VCaP (cell line): Measurements from ENCODE around the gene NSMCE3.

Experiments used
- H3K27ac ChIP-seq: fragments of 450-650 bp; 2 replicates; pipeline ENCODE4 v1.5.1; 2017
- TF ChIP-seq, protein P1 (sequence below): fragments of 450-650 bp; conservative IDR thresholded peaks from 2 replicates; pipeline ENCODE4 v1.5.1; 2017; ENCODE audit warnings: mild to moderate bottlenecking, moderate library complexity

NSMCE3 gene

DNA sequence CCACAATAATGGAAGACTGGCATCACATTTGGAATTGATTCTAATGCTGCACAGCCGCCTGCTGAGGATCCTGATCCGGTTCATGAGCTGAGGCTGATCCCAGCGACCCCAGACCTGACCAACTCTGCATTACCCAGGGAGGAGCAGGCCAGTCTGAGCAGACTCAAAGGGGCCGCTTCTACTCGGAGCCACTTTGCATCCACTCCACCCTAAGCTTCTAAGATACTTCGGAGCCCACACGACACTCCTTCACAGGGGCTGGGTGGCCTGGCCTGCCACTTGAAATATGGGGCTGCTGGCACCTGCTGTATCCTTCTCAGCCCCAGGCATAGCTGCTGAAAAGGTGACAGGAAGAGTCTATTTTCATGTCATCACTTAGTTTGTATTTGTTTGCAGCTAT lies 33.2 kb upstream of the NSMCE3 start:
- no peak overlapping the region for H3K27ac ChIP-seq
- TF ChIP-seq, protein P1, sequence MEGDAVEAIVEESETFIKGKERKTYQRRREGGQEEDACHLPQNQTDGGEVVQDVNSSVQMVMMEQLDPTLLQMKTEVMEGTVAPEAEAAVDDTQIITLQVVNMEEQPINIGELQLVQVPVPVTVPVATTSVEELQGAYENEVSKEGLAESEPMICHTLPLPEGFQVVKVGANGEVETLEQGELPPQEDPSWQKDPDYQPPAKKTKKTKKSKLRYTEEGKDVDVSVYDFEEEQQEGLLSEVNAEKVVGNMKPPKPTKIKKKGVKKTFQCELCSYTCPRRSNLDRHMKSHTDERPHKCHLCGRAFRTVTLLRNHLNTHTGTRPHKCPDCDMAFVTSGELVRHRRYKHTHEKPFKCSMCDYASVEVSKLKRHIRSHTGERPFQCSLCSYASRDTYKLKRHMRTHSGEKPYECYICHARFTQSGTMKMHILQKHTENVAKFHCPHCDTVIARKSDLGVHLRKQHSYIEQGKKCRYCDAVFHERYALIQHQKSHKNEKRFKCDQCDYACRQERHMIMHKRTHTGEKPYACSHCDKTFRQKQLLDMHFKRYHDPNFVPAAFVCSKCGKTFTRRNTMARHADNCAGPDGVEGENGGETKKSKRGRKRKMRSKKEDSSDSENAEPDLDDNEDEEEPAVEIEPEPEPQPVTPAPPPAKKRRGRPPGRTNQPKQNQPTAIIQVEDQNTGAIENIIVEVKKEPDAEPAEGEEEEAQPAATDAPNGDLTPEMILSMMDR: no peak

DNA sequence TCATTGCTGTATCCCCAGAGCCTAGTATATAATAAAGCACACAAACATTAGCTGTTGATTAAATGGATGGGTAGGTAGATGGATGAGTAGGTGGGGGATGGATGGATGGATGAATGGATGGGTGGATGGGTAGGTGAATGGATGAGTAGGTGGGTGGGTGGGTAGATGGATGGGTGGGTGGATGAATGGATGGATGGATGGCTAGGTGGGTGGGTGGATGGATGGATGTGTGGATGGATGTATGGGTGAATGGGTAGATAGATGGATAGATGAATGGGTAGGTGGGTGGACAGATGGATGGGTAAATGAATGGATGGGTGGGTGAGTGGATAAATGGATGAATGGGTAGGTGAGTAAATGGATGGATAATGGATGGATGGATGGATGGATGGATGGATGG lies 30.2 kb upstream of the NSMCE3 start:
- no peak overlapping the region for H3K27ac ChIP-seq
- TF ChIP-seq, protein P1: no peak

DNA sequence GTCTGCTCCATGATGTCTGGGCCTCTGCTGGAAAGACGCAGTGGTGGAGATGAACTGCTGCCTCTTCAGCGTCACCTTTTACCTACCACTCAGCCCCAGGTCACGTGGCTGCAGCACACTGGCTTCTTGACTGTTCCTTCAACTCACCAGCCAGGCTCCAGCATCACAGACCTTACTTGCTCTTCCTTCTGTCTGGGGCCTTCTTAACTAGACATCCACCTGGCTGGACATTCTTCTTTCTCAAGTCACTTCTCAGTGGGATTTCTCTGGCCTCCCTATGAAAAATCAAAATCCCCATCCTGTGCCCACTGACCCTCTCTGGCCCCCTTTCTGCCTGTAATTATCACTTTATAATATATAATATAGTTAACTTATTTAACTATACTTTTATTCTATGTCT lies 29.7 kb upstream of the NSMCE3 start:
- TF ChIP-seq, protein P1: no peak
- no peak overlapping the region for H3K27ac ChIP-seq

DNA sequence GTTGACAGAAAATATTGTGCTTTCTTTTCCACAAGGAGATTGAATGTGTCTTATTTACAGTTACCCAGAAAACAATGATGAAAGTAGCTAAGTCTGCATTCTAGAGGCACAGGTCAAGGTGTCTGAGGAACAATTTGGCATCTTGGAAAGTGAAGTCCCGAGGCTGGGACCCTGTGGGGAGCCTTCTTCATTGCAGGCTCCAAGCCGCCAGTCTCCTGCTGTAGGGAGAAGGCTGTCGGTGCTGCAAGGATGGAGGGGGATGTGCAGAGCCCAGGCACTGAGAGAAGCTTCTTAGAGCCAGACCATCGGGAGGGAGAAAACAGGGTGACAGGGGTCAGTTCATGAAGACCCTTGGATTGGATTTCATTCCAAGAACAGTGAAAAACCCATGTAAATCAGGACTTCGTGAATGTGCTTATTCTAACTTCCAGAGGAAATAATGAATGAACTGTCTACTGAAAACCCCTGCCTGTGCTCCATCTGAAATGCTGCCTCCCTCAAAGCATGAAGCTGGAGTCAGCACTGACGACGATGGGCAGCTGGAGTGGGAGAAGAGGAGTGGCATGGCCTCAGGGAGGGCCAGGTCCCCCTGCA lies 25.2 kb upstream of the NSMCE3 start:
- TF ChIP-seq, protein P1: no peak

DNA sequence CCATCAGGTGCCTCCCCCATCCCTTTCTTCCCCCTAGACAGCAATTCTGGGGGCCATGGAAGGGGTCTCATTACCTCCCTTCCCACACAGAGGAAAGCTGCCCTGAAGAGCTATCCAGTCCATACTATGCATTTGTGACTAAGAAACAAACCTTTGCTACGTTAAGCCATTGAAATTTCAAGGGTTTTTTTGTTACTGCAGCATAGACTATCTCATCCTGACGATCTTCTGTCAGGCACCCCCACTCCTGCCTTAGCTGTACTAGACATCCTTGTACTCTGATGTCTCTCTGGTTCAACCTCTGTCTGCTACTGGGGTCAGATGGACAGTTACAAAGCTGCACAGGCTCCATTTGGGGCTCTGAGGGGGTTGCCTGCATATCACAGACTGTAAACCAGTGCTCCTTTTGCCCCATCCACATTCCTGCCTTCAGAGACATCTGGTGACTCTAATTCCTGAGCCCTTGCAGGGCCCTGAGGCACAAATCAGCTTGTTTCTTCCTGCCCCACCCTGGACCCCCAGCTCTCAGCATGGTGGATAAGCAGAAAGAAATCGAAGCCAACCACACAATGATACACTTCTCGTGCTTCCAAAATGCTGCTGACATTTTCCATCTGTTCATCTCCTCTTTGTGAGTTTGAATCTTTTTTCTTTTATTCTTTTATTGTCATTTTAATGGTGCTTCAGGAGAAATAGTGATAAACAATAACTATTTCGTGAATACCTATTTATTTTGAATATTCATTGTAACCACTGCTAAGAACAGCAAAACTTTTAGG lies 21.6 kb upstream of the NSMCE3 start:
- no peak overlapping the region for H3K27ac ChIP-seq
- TF ChIP-seq, protein P1: no peak

More for the DNA sequence above, 25.2 kb upstream of the NSMCE3 start:
- H3K27ac ChIP-seq: no peak overlapping the region

DNA sequence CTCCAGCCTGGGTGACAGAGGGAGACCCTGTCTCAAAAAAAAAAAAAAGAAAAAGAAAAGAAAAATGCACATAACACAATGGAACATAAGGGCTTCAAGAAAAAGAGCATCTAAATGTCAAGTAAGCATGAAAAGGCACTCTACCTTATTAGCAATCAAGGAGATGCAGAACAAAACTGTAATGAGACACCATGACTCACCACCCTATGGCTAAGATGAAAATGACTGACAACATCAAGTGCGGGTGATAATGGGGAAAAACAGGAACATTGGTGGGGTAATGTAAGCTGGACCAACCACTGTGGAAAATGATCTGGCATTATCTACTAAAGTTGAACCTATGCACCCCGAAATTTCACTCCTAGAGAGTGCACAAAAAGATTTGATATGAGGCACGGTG lies 19.6 kb upstream of the NSMCE3 start:
- H3K27ac ChIP-seq: no peak overlapping the region
- TF ChIP-seq, protein P1: no peak

DNA sequence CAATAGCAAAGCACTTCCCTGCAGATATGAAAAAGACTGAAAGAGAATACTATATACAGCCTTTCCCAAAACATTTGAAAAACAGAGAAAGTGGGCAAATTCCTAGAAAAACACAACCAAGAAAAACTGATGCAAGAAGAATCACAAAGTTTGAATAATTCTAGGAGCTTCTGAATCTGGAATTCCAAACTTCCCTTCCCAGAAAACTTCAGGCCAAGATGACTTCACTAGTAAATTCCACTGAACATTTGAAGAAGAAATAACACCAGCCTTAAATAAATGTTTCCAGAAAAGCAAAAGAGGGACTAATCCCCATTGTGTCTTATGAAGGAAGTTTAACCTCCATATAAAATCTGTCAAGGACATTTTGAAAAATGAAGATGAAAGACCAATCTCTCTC lies 15.8 kb upstream of the NSMCE3 start:
- H3K27ac ChIP-seq: no peak overlapping the region
- TF ChIP-seq, protein P1: no peak
